Measurements from ENCODE around the gene AXIN1.
"Not testable (repeated sequence)": the region's sequence is repeated elsewhere in the genome, so short reads cannot be mapped to it uniquely, and the experiment has no call there.

AXIN1 gene

GRCh38 chr16:266258-267164 lies 86.0 kb downstream of the AXIN1 start:
- DNase-seq (ENCODE audit: low read depth): no peak

GRCh38 chr16:265711-266110 lies 86.8 kb downstream of the AXIN1 start:
- no peak for DNase-seq (ENCODE audit: low read depth)

- DNase-seq (ENCODE audit: low read depth): no peak
Observed at GRCh38 chr16:265002-265529, 87.5 kb downstream of the AXIN1 start.

GRCh38 chr16:264440-264951 lies 88.0 kb downstream of the AXIN1 start:
- DNase-seq (ENCODE audit: low read depth): no peak

- no peak for DNase-seq (ENCODE audit: low read depth)
Observed at GRCh38 chr16:263944-264343, 88.6 kb downstream of the AXIN1 start.

GRCh38 chr16:263182-263774 lies 89.2 kb downstream of the AXIN1 start:
- no peak for DNase-seq (ENCODE audit: low read depth)

- no peak for DNase-seq (ENCODE audit: low read depth)
Observed at GRCh38 chr16:262121-262745, 90.3 kb downstream of the AXIN1 start.

GRCh38 chr16:261031-261691 lies 91.4 kb downstream of the AXIN1 start:
- no peak for DNase-seq (ENCODE audit: low read depth)

- DNase-seq (ENCODE audit: low read depth): no peak
Observed at GRCh38 chr16:260326-260725, 92.2 kb downstream of the AXIN1 start.

- no peak for DNase-seq (ENCODE audit: low read depth)
Observed at GRCh38 chr16:259814-260253, 92.7 kb downstream of the AXIN1 start.

- DNase-seq (ENCODE audit: low read depth): no peak
Observed at GRCh38 chr16:259226-259625, 93.3 kb downstream of the AXIN1 start.

GRCh38 chr16:258091-258490 lies 94.4 kb downstream of the AXIN1 start:
- DNase-seq (ENCODE audit: low read depth): not testable (repeated sequence)

GRCh38 chr16:255183-255582 lies 97.3 kb downstream of the AXIN1 start:
- DNase-seq (ENCODE audit: low read depth): no peak

- no peak for DNase-seq (ENCODE audit: low read depth)
Observed at GRCh38 chr16:254461-254860, 98.1 kb downstream of the AXIN1 start.

- no peak for DNase-seq (ENCODE audit: low read depth)
Observed at GRCh38 chr16:253833-254232, 98.7 kb downstream of the AXIN1 start.

- no peak for DNase-seq (ENCODE audit: low read depth)
Observed at GRCh38 chr16:252366-253337, 99.9 kb downstream of the AXIN1 start.

- no peak for DNase-seq (ENCODE audit: low read depth)
Observed at GRCh38 chr16:249431-249830, 103.1 kb downstream of the AXIN1 start.

GRCh38 chr16:247027-247426 lies 105.5 kb downstream of the AXIN1 start:
- DNase-seq (ENCODE audit: low read depth): no peak

- DNase-seq (ENCODE audit: low read depth): no peak
Observed at GRCh38 chr16:245105-245504, 107.4 kb downstream of the AXIN1 start.

- no peak for DNase-seq (ENCODE audit: low read depth)
Observed at GRCh38 chr16:243348-243747, 109.2 kb downstream of the AXIN1 start.

- DNase-seq (ENCODE audit: low read depth): no peak
Observed at GRCh38 chr16:242281-242680, 110.2 kb downstream of the AXIN1 start.

All from activated T-helper 9 cell treated with anti-CD3 and anti-CD28 coated beads, Interleukin-2, amount 50 U/mL, for 16 hours (primary cell).